ENCODE measurements around the gene ATP2B2. TPM values are rescaled to one million over a fixed set of nuclear protein-coding genes. Genes with fewer than 3 reads are reported as not detected.

ATP2B2 gene
- total and polyA plus RNA-seq, 12 donors = 0.37 to 3.0 (median 1.6) TPM

GRCh38 chr3:10423171-10423882, 82.1 kb downstream of the ATP2B2 start:
- 83 to 89% (median 86%) methylated on average over 9 to 14 of the region's 14 CpGs for WGBS, 4 donors
- Histone ChIP-seq H3K9me3 (replicated peaks in 1 of 3) (no peaks in the 10 kb centered on the region), H3K4me3 (no peak overlapping the region), H3K4me1 (replicated peaks in 1 of 2) (no peaks in the 10 kb centered on the region), H3K27ac (no peak overlapping the region), H3K36me3 (replicated peaks in 1 of 2) (no peaks in the 10 kb centered on the region), H3K27me3 (no peaks in the 10 kb centered on the region)
- intact Hi-C loops (cut with DNase I) = no loop called here
- DNase-seq = no peak
- TF ChIP-seq CTCF (IDR thresholded peaks at IDR 0.05) (no peak), POLR2A (IDR thresholded peaks at IDR 0.05) (no peak)

GRCh38 chr3:10421996-10422395, 83.4 kb downstream of the ATP2B2 start:
- 74 to 94% (median 80%) methylated on average over 3 to 5 of the region's 5 CpGs for WGBS, 4 donors
- Histone ChIP-seq H3K36me3 (replicated peaks in 1 of 2) (no peaks in the 10 kb centered on the region), H3K27ac (no peak overlapping the region), H3K4me1 (replicated peaks in 1 of 2) (no peaks in the 10 kb centered on the region), H3K4me3 (no peak overlapping the region), H3K9me3 (replicated peaks in 1 of 3) (no peaks in the 10 kb centered on the region), H3K27me3 (no peaks in the 10 kb centered on the region)
- intact Hi-C loops (cut with DNase I) = no loop called here
- DNase-seq = no peak
- TF ChIP-seq POLR2A (IDR thresholded peaks at IDR 0.05) (no peak), CTCF (IDR thresholded peaks at IDR 0.05) (no peak)

GRCh38 chr3:10420745-10421475, 84.5 kb downstream of the ATP2B2 start:
- Histone ChIP-seq H3K4me1 (replicated peaks in 1 of 2) (no peaks in the 10 kb centered on the region), H3K4me3 (no peak overlapping the region), H3K27me3 (no peaks in the 10 kb centered on the region), H3K9me3 (replicated peaks in 1 of 3) (no peaks in the 10 kb centered on the region), H3K27ac (no peak overlapping the region), H3K36me3 (replicated peaks in 1 of 2) (no peaks in the 10 kb centered on the region)
- intact Hi-C loops (cut with DNase I) = no loop called here
- 83 to 98% (median 95%) methylated on average over 5 to 6 of the region's 6 CpGs for WGBS, 4 donors
- TF ChIP-seq CTCF (IDR thresholded peaks at IDR 0.05) (no peak), POLR2A (IDR thresholded peaks at IDR 0.05) (no peak)
- DNase-seq = no peak

GRCh38 chr3:10419637-10420232, 85.7 kb downstream of the ATP2B2 start:
- Histone ChIP-seq H3K27ac (no peak overlapping the region), H3K4me3 (no peak overlapping the region), H3K9me3 (replicated peaks in 1 of 3) (no peaks in the 10 kb centered on the region), H3K27me3 (no peaks in the 10 kb centered on the region), H3K36me3 (replicated peaks in 1 of 2) (no peaks in the 10 kb centered on the region), H3K4me1 (replicated peaks in 1 of 2) (no peaks in the 10 kb centered on the region)
- TF ChIP-seq POLR2A (IDR thresholded peaks at IDR 0.05) = no peak
- TF ChIP-seq CTCF (IDR thresholded peaks at IDR 0.05) = no peak
- DNase-seq = no peak
- WGBS, 4 donors = 74 to 82% (median 78%) methylated on average over 8 to 11 of the region's 11 CpGs
- intact Hi-C loops (cut with DNase I) = loop anchor here in 1 of 2 donors (2.0 kb wide), 1 partner anchor 319 kb away; no protein-coding TSS in a partner anchor
